Mesenchymal stem cell (in vitro differentiated cells and primary cell): ENCODE data around the gene EHD2.
"Not testable (repeated sequence)": the region's sequence is repeated elsewhere in the genome, so short reads cannot be mapped to it uniquely, and the experiment has no call there.

ENCODE experiments used
- DNase-seq: peaks from one replicate; pipeline ENCODE4 v3.0.0-alpha.2; 2013
- H2AFZ ChIP-seq: one replicate; pipeline ENCODE4 v1.6.1; 2013; ENCODE audit warnings: low read depth, mild to moderate bottlenecking, control low read depth, inconsistent platforms, low read length, moderate library complexity
- H2AK5ac ChIP-seq: 2 replicates; pipeline ENCODE4 v1.6.1; 2013; ENCODE audit warnings: low read length, moderate library complexity, mild to moderate bottlenecking, inconsistent platforms; ENCODE audit not compliant: severe bottlenecking
- H2BK120ac ChIP-seq: one replicate; pipeline ENCODE4 v1.6.1; 2013; ENCODE audit warnings: low read depth, mild to moderate bottlenecking, inconsistent platforms, low read length, moderate library complexity
- H2BK12ac ChIP-seq, 2 experiments: one replicate each; pipeline ENCODE4 v1.6.1; 2013; ENCODE audit warnings: inconsistent platforms in 2 of 2, low read length in 2 of 2, mild to moderate bottlenecking in 2 of 2, moderate library complexity in 2 of 2, control low read depth in 1 of 2
- H2BK15ac ChIP-seq: one replicate; pipeline ENCODE4 v1.6.1; 2013; ENCODE audit warnings: mild to moderate bottlenecking, low read depth, inconsistent platforms; ENCODE audit not compliant: poor library complexity, severe bottlenecking
- H2BK5ac ChIP-seq: 2 replicates; pipeline ENCODE4 v1.6.1; 2013; ENCODE audit warnings: low read depth, mild to moderate bottlenecking, low read length, control low read depth, inconsistent platforms; ENCODE audit not compliant: poor library complexity, severe bottlenecking
- H3K14ac ChIP-seq, 2 experiments: one replicate each; pipeline ENCODE4 v1.6.1; 2013; ENCODE audit warnings: inconsistent platforms in 2 of 2, low read length in 2 of 2, control low read depth in 1 of 2, mild to moderate bottlenecking in 1 of 2, moderate library complexity in 1 of 2
- H3K18ac ChIP-seq, 2 experiments: one replicate each; pipeline ENCODE4 v1.6.1; 2013; ENCODE audit warnings: inconsistent platforms in 2 of 2, low read length in 2 of 2, control low read depth in 1 of 2, low read depth in 1 of 2, mild to moderate bottlenecking in 1 of 2
- H3K23ac ChIP-seq, 2 experiments: one replicate each; pipeline ENCODE4 v1.6.1; 2013; ENCODE audit warnings: inconsistent platforms in 2 of 2, low read length in 2 of 2, mild to moderate bottlenecking in 2 of 2, moderate library complexity in 2 of 2, control low read depth in 1 of 2
- H3K27ac ChIP-seq: 2 replicates; pipeline ENCODE4 v1.5.1; 2013; ENCODE audit warnings: mild to moderate bottlenecking, moderate library complexity, low read length, control low read depth, inconsistent platforms; ENCODE audit not compliant: poor library complexity, severe bottlenecking
- H3K27me3 ChIP-seq, 2 experiments: 2 replicates each; pipeline versions ENCODE4 v1.6.1 to v1.7.0; 2013; ENCODE audit warnings: low read length in 2 of 2, mild to moderate bottlenecking in 2 of 2, moderate library complexity in 2 of 2, control low read depth in 1 of 2, inconsistent platforms in 1 of 2; ENCODE audit not compliant: control insufficient read depth in 1 of 2, insufficient read depth in 1 of 2
- H3K36me3 ChIP-seq, 2 experiments: 2 replicates each; pipeline versions ENCODE4 v1.6.1 to v1.7.0; 2013; ENCODE audit warnings: low read length in 2 of 2, control low read depth in 1 of 2, inconsistent platforms in 1 of 2, low read depth in 1 of 2, mild to moderate bottlenecking in 1 of 2; ENCODE audit not compliant: insufficient read depth in 2 of 2, control insufficient read depth in 1 of 2
- H3K4ac ChIP-seq, 2 experiments: one replicate each; pipeline ENCODE4 v1.6.1; 2013; ENCODE audit warnings: inconsistent platforms in 2 of 2, low read length in 2 of 2, mild to moderate bottlenecking in 2 of 2, moderate library complexity in 2 of 2, control low read depth in 1 of 2, low read depth in 1 of 2
- H3K4me1 ChIP-seq: 2 replicates; pipeline ENCODE4 v1.6.1; 2013; ENCODE audit warnings: low read depth, low read length, control low read depth; ENCODE audit not compliant: control insufficient read depth, insufficient read depth
- H3K4me2 ChIP-seq: 2 replicates; pipeline ENCODE4 v1.6.1; 2013; ENCODE audit warnings: low read length, mild to moderate bottlenecking, inconsistent platforms; ENCODE audit not compliant: poor library complexity, severe bottlenecking
- H3K4me3 ChIP-seq, 2 experiments: 2 replicates each; pipeline versions ENCODE4 v1.5.1 to v1.7.0; 2013; ENCODE audit warnings: low read length in 2 of 2, mild to moderate bottlenecking in 2 of 2, control low read depth in 1 of 2, low read depth in 1 of 2; ENCODE audit not compliant: insufficient read depth in 1 of 2
- H3K79me1 ChIP-seq: replicated peaks from 2 replicates; pipeline ENCODE4 v1.6.1; 2013; ENCODE audit warnings: mild to moderate bottlenecking, control low read depth, low read length, inconsistent platforms; ENCODE audit not compliant: poor library complexity, severe bottlenecking
- H3K9ac ChIP-seq: 2 replicates; pipeline ENCODE4 v1.7.0; 2013; ENCODE audit warnings: mild to moderate bottlenecking, low read length, moderate library complexity
- H3K9me3 ChIP-seq: 2 replicates; pipeline ENCODE4 v1.7.0; 2013; ENCODE audit warnings: mild to moderate bottlenecking, low read length; ENCODE audit not compliant: control insufficient read depth
- H4K8ac ChIP-seq: one replicate; pipeline ENCODE4 v1.6.1; 2013; ENCODE audit warnings: inconsistent platforms, mild to moderate bottlenecking, low read length, moderate library complexity
- H4K91ac ChIP-seq: one replicate; pipeline ENCODE4 v1.6.1; 2013; ENCODE audit warnings: mild to moderate bottlenecking, low read length, inconsistent platforms
- WGBS: methylation state at CpG from one replicate; pipeline ENCODE4 v1.1.7; 2013; ENCODE audit warnings: mixed read lengths; 5-methylcytosine and 5-hydroxymethylcytosine counted together

EHD2 gene

DNA sequence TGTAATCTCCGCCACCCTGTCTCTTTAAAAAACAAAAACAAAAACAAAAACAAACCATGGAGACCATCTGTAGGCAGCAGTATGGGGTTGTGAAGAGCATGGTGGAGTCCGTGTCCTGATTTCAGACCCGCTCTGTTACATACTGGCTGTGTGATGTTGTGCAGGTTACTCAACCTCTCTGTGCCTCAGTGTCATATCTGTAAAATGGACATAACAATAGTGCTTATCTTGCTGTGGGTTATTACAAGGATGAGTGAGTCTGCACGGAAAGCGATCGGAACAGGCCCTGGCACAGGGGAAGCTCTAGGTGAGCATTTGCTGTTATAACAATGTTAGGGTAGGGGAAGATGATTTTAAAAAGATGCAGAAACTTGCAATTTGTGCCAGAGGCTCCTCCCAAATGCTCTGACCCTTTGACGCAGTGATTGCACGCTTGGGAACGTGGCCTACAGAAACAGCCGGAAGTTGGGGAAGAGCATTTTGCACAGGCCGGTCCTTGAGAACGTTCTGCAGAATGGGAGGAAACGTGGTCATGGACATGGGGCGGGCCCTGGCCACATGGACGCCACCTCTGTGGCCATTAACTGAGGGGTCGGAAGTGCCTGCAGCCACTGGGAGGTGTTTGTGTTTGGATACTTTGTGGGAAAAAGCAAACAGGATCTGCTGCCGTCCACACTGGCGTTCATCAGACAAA, 49.5 kb downstream of the EHD2 start:
- no peaks in the 10 kb centered on the region for H3K79me1 ChIP-seq
- no peak overlapping the region for H3K18ac ChIP-seq
- H3K23ac ChIP-seq: no peak overlapping the region
- 85% methylated on average over 16 of the region's 18 CpGs for WGBS
- no peaks in the 10 kb centered on the region for H3K9me3 ChIP-seq
- no peak overlapping the region for H2BK5ac ChIP-seq
- H3K4me3 ChIP-seq: no peak overlapping the region
- no peak overlapping the region for H4K91ac ChIP-seq
- H3K4me2 ChIP-seq: no peak overlapping the region
- H4K8ac ChIP-seq: no peak overlapping the region
- H3K36me3 ChIP-seq: peaks cover 22 to 24% of the 10 kb centered on the region in 2 experiments
- H3K14ac ChIP-seq: peak overlapping the region in 1 of 2 experiments; percentile 28
- H3K27ac ChIP-seq: no peak overlapping the region
- no peak for DNase-seq
- no peak overlapping the region for H3K9ac ChIP-seq
- no peak overlapping the region for H2BK120ac ChIP-seq
- H2BK15ac ChIP-seq: no peak overlapping the region
- H2AK5ac ChIP-seq: no peak overlapping the region
- H3K4ac ChIP-seq: no peak overlapping the region
- no peak overlapping the region for H2BK12ac ChIP-seq
- H3K27me3 ChIP-seq: no peaks in the 10 kb centered on the region
- H2AFZ ChIP-seq: no peak overlapping the region
- peaks cover 5% of the 10 kb centered on the region for H3K4me1 ChIP-seq

- H3K23ac ChIP-seq: not testable (repeated sequence)
- 100% methylated on average over 1 of the region's 3 CpGs for WGBS
These were observed 51.5 kb downstream of the EHD2 start for GRCh38 chr19:47764705-47765104.

DNA sequence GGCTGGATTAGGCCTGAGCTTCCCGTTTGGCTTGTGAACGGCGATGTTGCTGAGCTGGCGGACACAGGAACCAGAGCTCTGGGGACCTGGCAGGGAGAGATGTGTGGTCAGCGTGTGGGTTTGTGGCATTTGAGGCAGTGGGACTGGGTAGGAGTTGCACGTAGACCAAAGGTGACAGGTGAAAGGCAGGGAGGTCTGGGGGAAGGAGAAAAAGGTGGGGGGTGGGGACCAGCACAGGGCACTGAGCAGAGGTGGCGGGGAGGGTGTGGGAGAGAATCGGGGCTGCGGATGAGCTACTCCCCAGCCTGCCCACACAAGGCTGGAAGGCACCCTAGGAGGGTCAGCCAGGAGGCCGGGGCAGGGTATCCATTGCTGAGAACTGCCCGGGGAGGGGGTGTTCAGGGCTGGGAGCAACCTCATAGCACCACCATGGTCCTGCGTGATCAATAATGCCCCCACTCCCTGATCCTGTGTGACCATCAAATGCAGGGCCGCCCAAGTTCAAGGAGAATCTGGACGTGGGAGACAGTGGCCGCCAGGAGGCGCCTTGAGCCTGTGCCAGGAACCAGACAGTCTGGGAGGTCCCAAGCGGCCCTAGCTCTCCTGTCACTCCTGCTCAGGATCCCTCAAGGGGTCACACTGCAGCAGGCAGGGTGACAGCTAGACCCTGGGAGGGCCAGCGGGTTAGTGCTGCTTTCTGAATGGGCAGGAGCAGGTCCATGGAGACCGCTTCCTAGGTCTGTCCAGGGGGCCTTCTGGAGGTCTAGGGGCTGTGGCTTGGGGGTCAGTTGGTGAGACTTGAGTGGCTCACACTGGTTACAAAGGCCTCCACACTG, 52.5 kb downstream of the EHD2 start:
- peak overlapping the region; percentile 41 for H3K9ac ChIP-seq
- 35% methylated on average over 19 of the region's 19 CpGs for WGBS

More at GRCh38 chr19:47764705-47765104, 51.5 kb downstream of the EHD2 start:
- not testable (repeated sequence) for H3K18ac ChIP-seq, H2AFZ ChIP-seq, H3K9me3 ChIP-seq, H3K4me2 ChIP-seq, H3K27ac ChIP-seq, H2BK12ac ChIP-seq, H3K14ac ChIP-seq, H4K8ac ChIP-seq, H3K36me3 ChIP-seq, H4K91ac ChIP-seq, H3K4me3 ChIP-seq, H3K9ac ChIP-seq, H3K79me1 ChIP-seq, H3K4me1 ChIP-seq, H2BK5ac ChIP-seq, H3K27me3 ChIP-seq, H3K4ac ChIP-seq, DNase-seq, H2AK5ac ChIP-seq, H2BK15ac ChIP-seq, H2BK120ac ChIP-seq

GRCh38 chr19:47766359-47766620, 53.1 kb downstream of the EHD2 start:
- no peak overlapping the region for H2AK5ac ChIP-seq
- no peak overlapping the region for H2BK15ac ChIP-seq
- H4K91ac ChIP-seq: no peak overlapping the region
- no peak overlapping the region for H3K4me3 ChIP-seq
- no peaks in the 10 kb centered on the region for H3K79me1 ChIP-seq
- no peaks in the 10 kb centered on the region for H3K9me3 ChIP-seq
- no peak overlapping the region for H3K9ac ChIP-seq
- H2BK12ac ChIP-seq: no peak overlapping the region
- no peak overlapping the region for H2AFZ ChIP-seq
- H3K4me2 ChIP-seq: no peak overlapping the region
- H2BK5ac ChIP-seq: no peak overlapping the region
- H3K14ac ChIP-seq: no peak overlapping the region
- no peak overlapping the region for H2BK120ac ChIP-seq
- peaks cover 0 to 5% of the 10 kb centered on the region in 2 experiments for H3K27me3 ChIP-seq
- peaks cover 5% of the 10 kb centered on the region for H3K4me1 ChIP-seq
- no peak overlapping the region for H3K4ac ChIP-seq
- H3K36me3 ChIP-seq: no peaks in the 10 kb centered on the region
- H4K8ac ChIP-seq: no peak overlapping the region
- H3K18ac ChIP-seq: no peak overlapping the region
- no peak overlapping the region for H3K23ac ChIP-seq
- no peak for DNase-seq
- 79% methylated on average over 6 of the region's 7 CpGs for WGBS
- no peak overlapping the region for H3K27ac ChIP-seq

More for the DNA sequence above, 52.5 kb downstream of the EHD2 start:
- peaks cover 0 to 5% of the 10 kb centered on the region in 2 experiments for H3K27me3 ChIP-seq
- H3K4me2 ChIP-seq: no peak overlapping the region
- H3K79me1 ChIP-seq: no peaks in the 10 kb centered on the region
- H4K91ac ChIP-seq: no peak overlapping the region
- no peak overlapping the region for H2BK120ac ChIP-seq
- no peak overlapping the region for H2BK5ac ChIP-seq
- no peak overlapping the region for H2AK5ac ChIP-seq
- H4K8ac ChIP-seq: no peak overlapping the region
- peak; percentile 72 for DNase-seq
- no peak overlapping the region for H3K27ac ChIP-seq
- H3K9me3 ChIP-seq: no peaks in the 10 kb centered on the region
- H3K23ac ChIP-seq: no peak overlapping the region
- no peak overlapping the region for H3K4me3 ChIP-seq
- no peak overlapping the region for H3K4ac ChIP-seq
- no peak overlapping the region for H2BK12ac ChIP-seq
- H3K14ac ChIP-seq: no peak overlapping the region
- H3K4me1 ChIP-seq: peaks cover 5% of the 10 kb centered on the region
- no peak overlapping the region for H2AFZ ChIP-seq
- H3K18ac ChIP-seq: no peak overlapping the region
- H2BK15ac ChIP-seq: peak overlapping the region; percentile 41
- H3K36me3 ChIP-seq: peaks cover 2 to 3% of the 10 kb centered on the region in 2 experiments
